Fibroblast of mammary gland (primary cell): Measurements from ENCODE around the gene TTF1.

Experiments used
- DNase-seq: peaks from one replicate; pipeline ENCODE4 v3.0.0-alpha.2; 2010; ENCODE audit warnings: low read depth
- H3K4me3 ChIP-seq: 2 replicates; pipeline ENCODE4 v1.5.1; 2011; ENCODE audit warnings: low read depth, mild to moderate bottlenecking, low read length, moderate library complexity; ENCODE audit not compliant: control insufficient read depth
- TF ChIP-seq, protein P1 (sequence below): conservative IDR thresholded peaks from 2 replicates; pipeline ENCODE4 v1.5.1; 2011; ENCODE audit warnings: low read depth, low read length, inconsistent platforms; ENCODE audit not compliant: control insufficient read depth, insufficient read depth

Gene TTF1

DNA sequence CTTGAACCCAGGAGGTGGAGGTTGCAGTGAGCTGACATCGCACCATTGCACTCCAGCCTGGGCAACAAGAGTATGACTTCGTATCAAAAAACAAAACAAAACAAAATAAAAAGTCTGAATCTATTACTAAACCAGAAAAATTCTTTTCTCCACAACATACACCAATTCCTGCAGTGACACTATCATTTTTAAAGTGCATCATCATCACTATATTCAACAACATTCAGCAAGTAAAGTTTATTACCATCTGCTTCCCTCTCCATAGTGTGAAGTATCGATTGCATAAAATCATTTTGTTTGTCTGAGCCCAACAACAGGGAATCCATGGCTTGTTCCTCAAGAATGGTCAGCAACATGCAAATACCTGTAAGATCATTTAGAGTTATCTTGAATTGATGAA, 72.3 kb downstream of the TTF1 start:
- no peak for DNase-seq
- TF ChIP-seq, protein P1, sequence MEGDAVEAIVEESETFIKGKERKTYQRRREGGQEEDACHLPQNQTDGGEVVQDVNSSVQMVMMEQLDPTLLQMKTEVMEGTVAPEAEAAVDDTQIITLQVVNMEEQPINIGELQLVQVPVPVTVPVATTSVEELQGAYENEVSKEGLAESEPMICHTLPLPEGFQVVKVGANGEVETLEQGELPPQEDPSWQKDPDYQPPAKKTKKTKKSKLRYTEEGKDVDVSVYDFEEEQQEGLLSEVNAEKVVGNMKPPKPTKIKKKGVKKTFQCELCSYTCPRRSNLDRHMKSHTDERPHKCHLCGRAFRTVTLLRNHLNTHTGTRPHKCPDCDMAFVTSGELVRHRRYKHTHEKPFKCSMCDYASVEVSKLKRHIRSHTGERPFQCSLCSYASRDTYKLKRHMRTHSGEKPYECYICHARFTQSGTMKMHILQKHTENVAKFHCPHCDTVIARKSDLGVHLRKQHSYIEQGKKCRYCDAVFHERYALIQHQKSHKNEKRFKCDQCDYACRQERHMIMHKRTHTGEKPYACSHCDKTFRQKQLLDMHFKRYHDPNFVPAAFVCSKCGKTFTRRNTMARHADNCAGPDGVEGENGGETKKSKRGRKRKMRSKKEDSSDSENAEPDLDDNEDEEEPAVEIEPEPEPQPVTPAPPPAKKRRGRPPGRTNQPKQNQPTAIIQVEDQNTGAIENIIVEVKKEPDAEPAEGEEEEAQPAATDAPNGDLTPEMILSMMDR: no peak

DNA sequence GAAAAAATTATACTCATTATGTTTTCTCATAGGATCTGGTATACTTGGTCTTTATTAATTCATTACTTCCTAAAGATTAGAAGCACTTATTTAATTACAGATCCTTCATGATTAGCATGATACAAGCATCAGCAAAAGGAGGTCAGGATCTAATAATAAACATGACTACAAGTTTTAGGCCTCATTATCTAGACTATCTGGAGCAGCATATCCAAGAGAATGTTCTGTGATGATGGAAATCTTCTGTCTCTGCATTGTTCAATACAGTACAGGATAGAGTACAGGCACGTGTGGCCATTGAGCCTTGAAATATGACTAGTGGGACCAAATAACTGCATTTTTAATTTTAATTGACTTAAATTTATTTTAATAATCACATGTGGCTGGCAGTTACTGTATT, 73.1 kb downstream of the TTF1 start:
- DNase-seq: no peak
- TF ChIP-seq, protein P1: no peak
- H3K4me3 ChIP-seq: no peak overlapping the region

More for the DNA sequence above, 72.3 kb downstream of the TTF1 start:
- no peak overlapping the region for H3K4me3 ChIP-seq

DNA sequence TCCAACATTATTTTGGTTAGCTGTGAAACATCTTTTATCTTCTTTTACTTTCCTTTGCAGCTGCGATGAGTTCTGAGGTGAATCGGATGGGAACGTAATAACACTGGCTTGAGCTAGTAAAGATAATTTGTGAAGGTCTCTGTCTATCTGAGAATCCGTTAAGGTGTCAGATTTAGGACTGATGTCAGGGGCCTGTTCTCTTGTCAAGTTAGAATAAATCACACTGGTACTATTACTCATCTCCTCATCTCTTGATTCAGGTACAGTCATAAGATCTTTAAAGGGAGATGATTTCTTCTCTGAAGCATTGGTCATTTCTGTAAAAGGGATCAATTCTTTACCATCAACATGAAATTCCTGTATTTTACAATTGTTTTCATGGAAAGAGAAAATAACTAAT, 78.1 kb downstream of the TTF1 start:
- no peak overlapping the region for H3K4me3 ChIP-seq
- DNase-seq: no peak
- TF ChIP-seq, protein P1: no peak

DNA sequence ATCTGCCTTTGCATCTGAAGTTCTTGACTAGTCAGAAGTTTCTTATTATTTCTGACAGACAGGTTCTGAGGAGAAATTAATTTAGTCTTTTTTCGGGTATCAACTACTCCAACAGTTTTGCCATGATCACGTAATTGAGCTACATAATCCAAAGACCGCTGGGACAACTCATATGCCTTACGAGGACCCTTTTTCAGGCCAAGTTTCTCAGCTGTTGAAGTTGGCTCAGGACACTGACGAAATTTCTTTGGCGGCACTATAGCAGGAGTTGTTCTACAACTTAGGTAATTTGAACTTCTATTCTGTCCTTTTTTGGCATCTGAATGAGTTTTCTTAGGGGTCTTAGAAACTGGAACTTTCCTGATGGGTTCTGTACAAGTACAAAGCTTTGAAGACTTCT, 79.1 kb downstream of the TTF1 start:
- no peak overlapping the region for H3K4me3 ChIP-seq
- no peak for DNase-seq
- TF ChIP-seq, protein P1: no peak
